Stimulated activated CD8-positive, alpha-beta memory T cell treated with anti-CD3 and anti-CD28 coated beads, Interleukin-7, amount 100 ng/mL, for 4 hours (primary cell): ENCODE data around the gene CTNNA1.
"Not testable (repeated sequence)": the region's sequence is repeated elsewhere in the genome, so short reads cannot be mapped to it uniquely, and the experiment has no call there.

Experiments used
- DNase-seq, 2 donors: peaks; one replicate each; pipeline ENCODE4 v3.0.0-alpha.2; 2020; ENCODE audit warnings: low read depth in 2 of 2

Gene CTNNA1

DNA sequence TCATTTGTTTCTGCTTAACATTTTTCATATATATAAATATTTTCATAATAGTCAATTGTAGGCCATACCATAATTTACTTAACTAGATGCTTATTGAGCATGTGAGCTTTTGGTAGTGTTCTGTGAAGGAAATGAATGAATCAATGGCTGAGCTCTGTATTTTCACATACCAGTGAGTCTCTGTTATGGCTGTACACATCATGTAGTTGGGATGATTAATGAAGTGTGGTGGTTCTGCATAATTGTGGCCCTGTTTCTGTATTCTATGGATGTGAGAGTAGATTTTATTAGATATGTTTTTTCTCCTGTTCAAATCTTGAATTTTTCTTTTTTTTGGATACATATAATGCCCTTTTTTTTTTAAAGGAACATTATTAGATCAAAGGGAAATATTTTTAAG is 56.2 kb downstream of the CTNNA1 start:
- DNase-seq, result no peak

DNA sequence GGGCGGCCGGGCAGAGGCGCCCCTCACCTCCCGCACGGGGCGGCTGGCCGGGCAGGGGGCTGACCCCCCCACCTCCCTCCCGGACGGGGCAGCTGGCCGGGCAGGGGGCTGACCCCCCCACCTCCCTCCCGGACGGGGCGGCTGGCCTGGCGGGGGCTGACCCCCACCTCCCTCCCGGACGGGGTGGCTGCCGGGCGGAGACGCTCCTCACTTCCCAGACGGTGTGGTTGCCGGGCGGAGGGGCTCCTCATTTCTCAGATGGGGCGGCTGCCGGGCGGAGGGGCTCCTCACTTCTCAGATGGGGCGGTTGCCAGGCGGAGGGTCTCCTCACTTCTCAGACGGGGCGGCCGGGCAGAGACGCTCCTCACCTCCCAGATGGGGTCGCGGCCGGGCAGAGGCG is 57.6 kb downstream of the CTNNA1 start:
- DNase-seq, result not testable (repeated sequence)

DNA sequence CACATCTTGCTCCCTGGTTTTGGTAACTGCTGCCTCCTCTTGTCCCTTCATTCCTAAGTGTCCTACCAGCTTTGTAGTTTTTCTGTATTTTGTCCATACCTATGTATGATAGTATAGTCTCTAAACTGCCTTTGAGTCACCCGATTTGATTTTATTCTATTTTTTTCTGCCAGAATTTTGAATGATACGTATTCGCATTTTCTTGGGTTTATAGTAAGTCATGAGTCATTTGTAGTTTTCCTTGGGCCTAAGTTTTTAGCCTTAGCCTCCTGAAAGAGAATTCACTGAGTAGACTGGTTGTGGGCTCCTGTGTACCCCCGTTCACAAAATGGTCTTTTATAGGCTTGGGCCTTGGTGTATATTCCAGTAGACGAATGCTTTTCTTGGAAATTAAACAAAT is 62.3 kb downstream of the CTNNA1 start:
- DNase-seq, result no peak

DNA sequence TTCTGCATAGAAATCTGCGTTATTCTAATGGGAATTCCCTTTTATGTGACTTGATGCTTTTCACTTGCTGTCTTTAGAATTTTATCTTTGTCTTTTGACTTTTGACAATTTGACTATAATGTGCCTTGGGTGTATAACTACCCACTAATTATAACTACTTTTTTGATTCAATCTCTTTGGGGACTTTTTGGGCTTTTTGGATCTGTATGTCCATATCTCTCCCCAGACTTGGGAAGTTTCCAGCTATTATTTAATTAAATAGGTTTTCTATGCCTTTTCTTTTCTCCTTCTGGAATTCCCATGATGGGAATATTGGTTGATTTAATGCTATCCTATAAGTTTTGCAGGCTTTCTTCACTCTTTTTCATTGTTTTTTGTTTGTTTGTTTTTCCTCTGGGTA is 64.0 kb downstream of the CTNNA1 start:
- no peak for DNase-seq

DNA sequence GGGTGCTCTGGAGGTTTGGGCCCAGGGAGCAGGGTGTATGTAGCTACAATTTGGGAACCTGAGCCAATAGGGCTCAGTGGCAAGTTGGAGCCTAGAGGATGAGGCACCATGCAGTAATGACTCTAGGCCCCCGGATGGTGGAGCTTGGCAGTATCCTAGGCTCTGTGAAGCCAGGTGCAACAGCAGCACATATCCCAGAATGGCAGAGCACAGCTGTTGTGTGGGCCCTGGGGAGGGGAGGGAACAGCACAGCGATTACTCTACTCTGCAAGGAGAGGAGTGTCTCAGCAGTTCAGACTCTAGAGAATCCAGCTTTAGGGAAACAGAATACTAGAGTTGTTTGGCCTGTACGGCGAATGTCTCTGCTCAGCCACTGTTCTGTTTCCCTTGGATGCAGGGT is 65.9 kb downstream of the CTNNA1 start:
- DNase-seq, result no peak

- no peak for DNase-seq
Measured at GRCh38 chr5:138820695-138821094, 67.5 kb downstream of the CTNNA1 start.

- no peak for DNase-seq
Measured at GRCh38 chr5:138824516-138824915, 71.3 kb downstream of the CTNNA1 start.

DNA sequence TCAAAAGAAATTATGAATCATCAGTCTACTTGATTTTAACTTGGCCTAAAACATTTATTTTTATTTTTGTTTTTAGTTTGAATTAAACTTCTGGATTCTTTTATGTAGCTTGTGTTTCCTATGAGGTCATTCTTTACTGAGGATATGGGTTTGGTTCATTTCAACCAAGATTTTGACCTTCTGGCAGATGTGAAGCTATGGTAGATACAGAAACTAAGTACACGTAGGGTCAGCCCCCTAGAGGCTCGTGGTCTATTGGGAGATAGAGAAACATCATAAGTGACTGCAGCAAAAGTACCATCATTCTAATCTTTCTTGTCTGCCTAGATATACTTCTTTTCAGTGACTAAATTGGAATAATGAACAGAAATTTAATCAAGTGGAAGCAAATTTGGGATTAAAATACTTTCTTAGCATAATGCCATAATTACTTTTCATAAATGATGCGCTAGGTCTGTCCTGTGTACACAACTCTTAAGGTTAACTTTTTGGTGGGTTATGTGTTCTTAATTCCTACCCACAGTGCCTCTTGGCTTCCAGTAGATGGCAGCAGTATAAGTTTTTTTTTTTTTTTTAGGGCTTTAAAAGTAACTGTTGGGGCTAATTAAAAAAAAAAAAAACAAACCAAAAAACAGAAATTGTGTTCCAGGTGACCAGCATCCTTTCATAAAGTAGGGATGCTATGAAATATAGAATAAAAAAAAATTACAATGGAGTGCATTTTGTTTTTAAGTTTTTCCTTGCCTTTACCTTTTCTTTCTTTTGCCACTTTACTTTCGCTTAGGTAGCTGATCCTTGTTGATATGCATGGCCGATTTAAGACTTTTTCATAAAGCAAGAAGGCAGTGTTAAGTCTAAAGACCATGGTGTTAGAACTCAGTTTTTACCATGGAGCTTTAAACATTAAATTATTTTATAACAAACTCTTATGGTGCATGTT is 72.0 kb downstream of the CTNNA1 start:
- DNase-seq, result no peak

- no peak for DNase-seq
Measured at GRCh38 chr5:138828556-138828955, 75.3 kb downstream of the CTNNA1 start.

DNA sequence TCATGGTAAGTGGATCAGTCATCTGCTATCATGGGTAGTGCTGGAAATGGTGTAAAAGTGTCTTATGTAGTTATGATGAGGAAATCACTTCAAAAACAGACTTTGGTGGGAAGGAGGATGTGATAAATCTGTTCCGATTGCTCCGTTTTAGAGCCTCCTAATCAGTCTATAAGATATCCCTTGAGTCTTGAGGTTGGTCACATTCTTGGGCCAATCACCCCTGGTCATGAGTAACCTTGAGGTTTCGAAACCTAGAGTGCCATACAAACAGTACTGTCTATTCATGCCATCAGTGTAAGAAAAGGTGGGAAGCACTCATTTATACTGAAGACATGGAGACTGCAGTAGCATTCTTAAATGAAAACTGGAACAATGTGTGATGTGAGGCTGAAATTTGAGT is 76.1 kb downstream of the CTNNA1 start:
- no peak for DNase-seq

DNA sequence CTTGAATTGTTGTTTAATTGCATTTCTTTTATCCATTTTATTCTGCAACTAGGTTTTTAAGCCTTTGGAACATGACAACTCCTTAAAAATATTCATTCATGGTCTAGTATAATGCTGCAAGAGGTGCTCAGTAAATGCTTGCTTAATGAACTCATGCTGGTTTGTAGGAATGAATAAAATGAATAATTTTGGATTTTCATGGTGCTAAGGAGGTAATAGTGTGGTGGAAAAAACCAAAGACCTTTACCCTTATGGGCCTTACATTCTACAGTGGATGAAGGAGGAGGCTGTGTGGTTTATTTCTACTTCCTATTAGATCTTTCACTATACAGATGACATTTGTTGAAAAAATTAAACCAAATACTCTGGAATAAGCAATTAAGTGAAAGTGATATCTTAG is 78.5 kb downstream of the CTNNA1 start:
- DNase-seq, result no peak

GRCh38 chr5:138832218-138832617 is 79.0 kb downstream of the CTNNA1 start:
- DNase-seq, result no peak

DNA sequence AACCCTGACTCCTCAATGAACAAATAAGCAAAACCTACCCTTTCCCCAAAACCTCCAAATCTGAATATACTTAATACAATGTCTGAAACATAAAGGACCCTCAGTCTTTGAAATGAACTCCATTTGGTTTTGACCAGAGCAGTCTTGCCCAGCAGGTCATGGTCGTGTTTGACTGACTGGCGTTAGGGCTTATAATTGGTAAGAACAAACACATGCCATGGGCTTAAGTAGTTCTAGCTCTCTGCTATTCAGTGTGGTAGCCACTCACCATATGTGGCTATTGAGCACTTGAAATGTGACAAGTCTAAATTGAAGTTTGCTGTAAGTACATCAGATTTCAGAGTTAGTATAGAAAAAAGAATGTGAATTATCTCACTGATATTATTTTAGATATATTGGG is 79.9 kb downstream of the CTNNA1 start:
- no peak for DNase-seq

DNA sequence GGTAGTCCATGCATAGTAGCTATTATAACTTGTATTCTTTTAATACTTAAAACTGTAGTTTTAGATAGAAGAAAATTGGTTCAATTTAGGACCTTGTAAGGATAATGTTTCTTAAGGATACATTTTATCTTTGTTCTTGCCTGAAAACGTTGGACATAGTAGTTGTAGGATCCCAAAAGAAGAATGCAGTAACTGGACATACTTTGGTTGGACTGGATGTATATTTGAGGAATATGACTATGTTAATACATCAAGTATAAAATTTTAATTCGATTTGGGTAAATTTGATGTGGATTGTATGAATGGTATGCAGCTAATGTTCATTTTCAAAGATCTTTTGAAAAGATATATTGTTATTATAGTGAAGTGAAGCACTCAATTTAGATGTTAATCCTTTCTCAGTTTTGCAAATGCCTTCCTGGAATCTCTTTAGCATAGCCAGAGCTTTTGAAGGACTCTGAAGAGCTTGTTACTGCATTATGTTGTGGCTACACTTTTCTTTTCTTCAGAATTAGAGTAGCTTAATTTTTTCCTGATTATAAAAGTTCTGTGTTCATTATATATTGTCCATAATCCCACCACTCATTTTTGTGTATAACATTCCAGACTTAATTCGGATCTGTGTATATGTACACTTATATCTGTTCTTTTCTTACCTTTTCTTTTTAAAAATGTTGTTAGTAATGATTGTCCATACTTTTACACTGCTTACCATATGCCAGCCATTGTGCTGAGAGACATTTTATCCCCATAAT is 80.7 kb downstream of the CTNNA1 start:
- DNase-seq, result no peak

DNA sequence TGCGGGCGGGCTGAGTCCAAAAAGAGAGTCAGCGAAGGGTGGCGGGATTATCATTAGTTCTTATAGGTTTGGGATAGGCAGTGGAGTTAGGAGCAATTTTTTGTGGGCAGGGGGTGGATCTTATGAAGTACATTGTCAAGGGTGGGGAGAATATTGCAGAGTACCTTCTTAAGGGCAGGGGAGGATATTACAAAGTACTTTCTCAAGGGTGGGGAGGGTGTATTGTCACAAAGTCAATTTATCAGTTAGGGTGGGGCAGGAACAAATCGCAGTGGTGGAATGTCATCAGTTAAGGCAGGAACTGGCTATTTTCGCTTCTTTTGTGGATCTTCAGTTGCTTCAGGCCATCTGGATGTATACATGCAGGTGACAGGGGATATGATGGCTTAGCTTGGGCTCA is 81.6 kb downstream of the CTNNA1 start:
- not testable (repeated sequence) for DNase-seq

DNA sequence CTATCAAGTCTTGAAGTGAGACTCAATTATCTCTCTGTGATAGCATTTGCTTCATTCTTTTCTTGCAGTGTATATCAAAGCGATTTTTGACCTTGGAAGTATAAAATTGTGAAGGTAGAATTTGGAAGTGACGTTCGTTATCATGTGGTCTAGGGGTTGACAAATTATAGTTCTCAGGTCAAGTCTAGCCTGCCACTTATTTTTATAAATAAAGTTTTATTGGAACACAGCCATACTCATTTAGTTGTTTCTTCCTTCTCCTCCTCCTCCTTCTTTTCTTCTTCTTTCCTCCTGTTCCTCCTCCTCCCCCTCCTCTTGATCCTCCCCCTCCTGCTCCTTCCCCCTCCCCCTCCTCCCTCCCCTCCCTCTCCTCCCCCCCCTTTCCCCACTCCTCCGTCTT is 83.9 kb downstream of the CTNNA1 start:
- DNase-seq, result no peak

- no peak for DNase-seq
Measured at GRCh38 chr5:138840103-138840502, 86.9 kb downstream of the CTNNA1 start.

GRCh38 chr5:138841531-138841930 is 88.3 kb downstream of the CTNNA1 start:
- DNase-seq, result no peak

DNA sequence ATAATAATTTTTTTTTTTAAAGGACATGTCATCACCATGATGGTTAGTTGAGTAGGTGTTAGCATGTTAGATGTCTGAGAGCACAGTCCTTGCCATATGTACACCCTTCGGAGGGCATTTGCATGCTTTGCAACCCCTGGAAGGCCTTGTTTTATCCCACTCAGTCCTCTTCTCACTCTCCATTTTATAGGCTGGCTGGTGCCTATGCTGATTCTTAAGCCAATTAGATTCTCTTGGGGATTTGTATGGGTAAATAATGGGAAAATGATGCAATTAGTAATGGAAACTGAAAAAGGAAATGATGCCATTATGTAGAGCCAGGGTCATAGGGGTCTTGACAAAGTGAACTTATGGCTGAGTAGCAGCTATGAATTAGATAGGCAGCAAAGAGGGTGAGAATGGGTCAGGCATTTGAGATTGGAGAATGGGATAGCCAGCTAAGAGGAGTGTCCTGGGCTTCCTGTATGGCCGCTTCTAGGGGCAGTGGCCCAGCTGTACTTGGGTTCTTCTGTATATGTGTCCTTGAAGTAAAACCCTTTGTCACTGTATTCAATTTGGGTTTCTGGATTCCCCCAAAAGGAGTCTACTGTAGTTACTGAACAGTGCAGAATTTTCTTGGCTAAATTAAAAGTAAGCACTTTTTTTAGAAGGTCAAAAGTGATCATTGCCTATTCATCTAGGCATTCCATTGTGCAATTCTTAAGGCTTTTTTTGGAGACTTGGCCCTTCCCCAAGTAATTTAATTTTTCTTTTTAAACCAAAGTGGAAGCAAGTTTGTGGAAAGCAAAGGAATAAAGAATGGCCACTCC is 90.3 kb downstream of the CTNNA1 start:
- no peak for DNase-seq

DNA sequence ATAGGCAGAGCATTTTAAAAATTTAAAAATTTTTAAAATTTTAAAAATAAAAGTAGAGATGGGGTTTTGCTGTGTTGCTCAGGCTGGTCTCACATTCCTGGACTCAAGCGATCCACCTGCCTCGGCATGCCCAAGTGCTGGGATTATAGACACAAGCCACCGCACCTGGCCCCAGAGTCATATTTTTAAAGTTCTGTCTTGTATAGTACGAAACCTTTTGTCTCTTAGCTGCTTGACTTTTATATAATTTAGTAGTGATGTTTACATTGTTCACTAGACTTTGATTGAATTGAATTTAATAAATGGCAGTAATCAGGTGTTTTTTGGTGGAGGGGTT is 90.9 kb downstream of the CTNNA1 start:
- DNase-seq, result no peak

GRCh38 chr5:138844812-138845513 is 91.7 kb downstream of the CTNNA1 start:
- DNase-seq, result no peak

- no peak for DNase-seq
Measured at GRCh38 chr5:138849439-138849838, 96.2 kb downstream of the CTNNA1 start.
